Lower leg skin (tissue), 3 donors: ENCODE results near the gene HAAO.

Experiments used
- CTCF ChIP-seq, 3 donors: fragments of 450-650 bp; IDR thresholded peaks; one replicate each; pipeline ENCODE4 v1.5.1; 2016; ENCODE audit warnings: antibody characterized with exemption in 3 of 3, mild to moderate bottlenecking in 3 of 3, moderate library complexity in 2 of 3
- POLR2A ChIP-seq, 2 donors: fragments of 450-650 bp; IDR thresholded peaks; one replicate each; pipeline ENCODE4 v1.6.1; 2016 to 2017; ENCODE audit warnings: antibody characterized with exemption in 2 of 2, mild to moderate bottlenecking in 1 of 2, moderate library complexity in 1 of 2

GRCh38 chr2:42834161-42834560 is 41.8 kb upstream of the HAAO start:
- no peak for TF ChIP-seq CTCF (IDR thresholded peaks at IDR 0.05)
- TF ChIP-seq POLR2A (IDR thresholded peaks at IDR 0.05) = no peak
